D721Med (cell line): ENCODE data around the gene HLA-DQA2.
"Not testable (repeated sequence)": the region's sequence is repeated elsewhere in the genome, so short reads cannot be mapped to it uniquely, and the experiment has no call there.

ENCODE experiments used
- DNase-seq: peaks from one replicate; pipeline ENCODE4 v3.0.0; 2011; ENCODE audit warnings: low spot score; ENCODE audit not compliant: insufficient read length
- FAIRE-seq: peaks from 2 replicates; lab custom pipeline; 2011; peaks lifted over from hg19 to GRCh38; lab: Jason Lieb, UNC
- TF ChIP-seq, protein P1 (sequence below): IDR thresholded peaks from 2 replicates; pipeline ENCODE4 v1.5.1; 2012; ENCODE audit warnings: mild to moderate bottlenecking, control low read depth; ENCODE audit not compliant: insufficient read depth; ENCODE audit errors: missing control alignments

HLA-DQA2 gene

GRCh38 chr6:32713241-32713640 is 27.9 kb upstream of the HLA-DQA2 start:
- no peak for FAIRE-seq
- no peak for DNase-seq
- TF ChIP-seq, protein P1, sequence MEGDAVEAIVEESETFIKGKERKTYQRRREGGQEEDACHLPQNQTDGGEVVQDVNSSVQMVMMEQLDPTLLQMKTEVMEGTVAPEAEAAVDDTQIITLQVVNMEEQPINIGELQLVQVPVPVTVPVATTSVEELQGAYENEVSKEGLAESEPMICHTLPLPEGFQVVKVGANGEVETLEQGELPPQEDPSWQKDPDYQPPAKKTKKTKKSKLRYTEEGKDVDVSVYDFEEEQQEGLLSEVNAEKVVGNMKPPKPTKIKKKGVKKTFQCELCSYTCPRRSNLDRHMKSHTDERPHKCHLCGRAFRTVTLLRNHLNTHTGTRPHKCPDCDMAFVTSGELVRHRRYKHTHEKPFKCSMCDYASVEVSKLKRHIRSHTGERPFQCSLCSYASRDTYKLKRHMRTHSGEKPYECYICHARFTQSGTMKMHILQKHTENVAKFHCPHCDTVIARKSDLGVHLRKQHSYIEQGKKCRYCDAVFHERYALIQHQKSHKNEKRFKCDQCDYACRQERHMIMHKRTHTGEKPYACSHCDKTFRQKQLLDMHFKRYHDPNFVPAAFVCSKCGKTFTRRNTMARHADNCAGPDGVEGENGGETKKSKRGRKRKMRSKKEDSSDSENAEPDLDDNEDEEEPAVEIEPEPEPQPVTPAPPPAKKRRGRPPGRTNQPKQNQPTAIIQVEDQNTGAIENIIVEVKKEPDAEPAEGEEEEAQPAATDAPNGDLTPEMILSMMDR: no peak

- TF ChIP-seq, protein P1: no peak
- DNase-seq (no peak), FAIRE-seq (no peak)
Observed at GRCh38 chr6:32716396-32716795, 24.8 kb upstream of the HLA-DQA2 start.

- DNase-seq (no peak), FAIRE-seq (no peak)
- TF ChIP-seq, protein P1: no peak
Observed at GRCh38 chr6:32718879-32719278, 22.3 kb upstream of the HLA-DQA2 start.

DNA sequence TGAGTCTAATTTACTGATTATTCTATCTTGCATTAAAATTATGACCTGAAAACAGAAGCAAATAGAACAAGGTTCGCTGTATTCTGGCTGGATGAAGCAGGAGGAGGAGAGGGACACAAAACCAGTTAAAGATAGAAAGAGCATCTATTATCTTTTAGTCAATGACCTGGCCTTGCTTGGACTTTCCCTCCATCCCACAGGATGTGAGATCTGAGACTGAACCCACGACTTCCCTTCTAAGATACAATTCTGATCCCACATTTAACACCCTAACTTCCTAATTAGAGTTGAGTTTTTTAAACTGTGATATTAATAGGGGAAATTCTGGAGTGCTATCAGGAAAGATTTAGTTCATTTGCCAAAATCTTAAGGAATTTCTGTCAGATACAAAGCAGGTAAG is 3.1 kb upstream of the HLA-DQA2 start:
- FAIRE-seq (no peak), DNase-seq (no peak)
- TF ChIP-seq, protein P1: no peak

- DNase-seq: no peak
- TF ChIP-seq, protein P1: no peak
- FAIRE-seq: no peak
Observed at GRCh38 chr6:32742374-32742773, 1.2 kb downstream of the HLA-DQA2 start.

- no peak for FAIRE-seq
- TF ChIP-seq, protein P1: no peak
- no peak for DNase-seq
Observed at GRCh38 chr6:32744776-32745175, 3.6 kb downstream of the HLA-DQA2 start.

DNA sequence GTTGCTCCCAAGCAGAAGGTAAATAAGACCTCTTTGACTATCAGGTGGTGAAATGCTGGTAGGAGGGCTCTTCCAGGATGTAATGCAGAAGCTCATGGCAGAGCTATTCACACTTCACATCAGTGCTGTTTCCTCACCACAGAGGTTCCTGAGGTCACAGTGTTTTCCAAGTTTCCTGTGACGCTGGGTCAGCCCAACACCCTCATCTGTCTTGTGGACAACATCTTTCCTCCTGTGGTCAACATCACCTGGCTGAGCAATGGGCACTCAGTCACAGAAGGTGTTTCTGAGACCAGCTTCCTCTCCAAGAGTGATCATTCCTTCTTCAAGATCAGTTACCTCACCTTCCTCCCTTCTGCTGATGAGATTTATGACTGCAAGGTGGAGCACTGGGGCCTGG is 4.5 kb downstream of the HLA-DQA2 start:
- FAIRE-seq: not testable (repeated sequence)

GRCh38 chr6:32752580-32752979 is 11.4 kb downstream of the HLA-DQA2 start:
- TF ChIP-seq, protein P1: no peak
- FAIRE-seq: no peak
- no peak for DNase-seq

More for the DNA sequence above, 4.5 kb downstream of the HLA-DQA2 start:
- DNase-seq: not testable (repeated sequence)
